NCI-H748 (cell line): ENCODE measurements around the gene CNTNAP2.

Experiments
- DNase-seq: peaks from one replicate; lab custom pipeline; 2025; ENCODE audit not compliant: unreplicated experiment; lab: John Stamatoyannopoulos, UW

Gene CNTNAP2

GRCh38 chr7:147300293-147300692 lies 1183.7 kb downstream of the CNTNAP2 start:
- DNase-seq = no peak

- DNase-seq = no peak
Measured at GRCh38 chr7:147304376-147304775, 1187.8 kb downstream of the CNTNAP2 start.

- DNase-seq = no peak
Measured at GRCh38 chr7:147305827-147306226, 1189.2 kb downstream of the CNTNAP2 start.

- no peak for DNase-seq
Measured at GRCh38 chr7:147308539-147308938, 1191.9 kb downstream of the CNTNAP2 start.

- DNase-seq = no peak
Measured at GRCh38 chr7:147311336-147311735, 1194.7 kb downstream of the CNTNAP2 start.

GRCh38 chr7:147321504-147321903 lies 1204.9 kb downstream of the CNTNAP2 start:
- DNase-seq = no peak

GRCh38 chr7:147332988-147333387 lies 1216.4 kb downstream of the CNTNAP2 start:
- no peak for DNase-seq

- no peak for DNase-seq
Measured at GRCh38 chr7:147363101-147363500, 1246.5 kb downstream of the CNTNAP2 start.

GRCh38 chr7:147376192-147376591 lies 1259.6 kb downstream of the CNTNAP2 start:
- DNase-seq = no peak

GRCh38 chr7:147380926-147381325 lies 1264.3 kb downstream of the CNTNAP2 start:
- no peak for DNase-seq

GRCh38 chr7:147394329-147394728 lies 1277.7 kb downstream of the CNTNAP2 start:
- DNase-seq = no peak

- no peak for DNase-seq
Measured at GRCh38 chr7:147400221-147400689, 1283.7 kb downstream of the CNTNAP2 start.

GRCh38 chr7:147400925-147401324 lies 1284.3 kb downstream of the CNTNAP2 start:
- DNase-seq = no peak

- DNase-seq = no peak
Measured at GRCh38 chr7:147405621-147406020, 1289.0 kb downstream of the CNTNAP2 start.

- DNase-seq = no peak
Measured at GRCh38 chr7:147406521-147407135, 1290.0 kb downstream of the CNTNAP2 start.

- no peak for DNase-seq
Measured at GRCh38 chr7:147411096-147411495, 1294.5 kb downstream of the CNTNAP2 start.

- DNase-seq = no peak
Measured at GRCh38 chr7:147412109-147412508, 1295.5 kb downstream of the CNTNAP2 start.

- no peak for DNase-seq
Measured at GRCh38 chr7:147412782-147413556, 1296.4 kb downstream of the CNTNAP2 start.

- DNase-seq = no peak
Measured at GRCh38 chr7:147413557-147413870, 1296.9 kb downstream of the CNTNAP2 start.

- no peak for DNase-seq
Measured at GRCh38 chr7:147415991-147416390, 1299.4 kb downstream of the CNTNAP2 start.

GRCh38 chr7:147418966-147419365 lies 1302.4 kb downstream of the CNTNAP2 start:
- DNase-seq = peak; percentile 43

- no peak for DNase-seq
Measured at GRCh38 chr7:147423875-147424274, 1307.3 kb downstream of the CNTNAP2 start.

- no peak for DNase-seq
Measured at GRCh38 chr7:147428075-147428474, 1311.5 kb downstream of the CNTNAP2 start.
